Loucy (cell line): ENCODE measurements around the gene CROCC2.

Experiments
- CTCF ChIP-seq: fragments of 200-600 bp; sonication (generic); conservative IDR thresholded peaks from 2 replicates; pipeline ENCODE4 v1.5.1; 2014; ENCODE audit warnings: mild to moderate bottlenecking, antibody characterized with exemption, low read length
- EZH2phosphoT487 ChIP-seq: fragments of 200-600 bp; IDR thresholded peaks from 2 replicates; pipeline ENCODE4 v1.6.1; 2018; ENCODE audit warnings: antibody characterized with exemption, mild to moderate bottlenecking, moderate library complexity, borderline replicate concordance

DNA sequence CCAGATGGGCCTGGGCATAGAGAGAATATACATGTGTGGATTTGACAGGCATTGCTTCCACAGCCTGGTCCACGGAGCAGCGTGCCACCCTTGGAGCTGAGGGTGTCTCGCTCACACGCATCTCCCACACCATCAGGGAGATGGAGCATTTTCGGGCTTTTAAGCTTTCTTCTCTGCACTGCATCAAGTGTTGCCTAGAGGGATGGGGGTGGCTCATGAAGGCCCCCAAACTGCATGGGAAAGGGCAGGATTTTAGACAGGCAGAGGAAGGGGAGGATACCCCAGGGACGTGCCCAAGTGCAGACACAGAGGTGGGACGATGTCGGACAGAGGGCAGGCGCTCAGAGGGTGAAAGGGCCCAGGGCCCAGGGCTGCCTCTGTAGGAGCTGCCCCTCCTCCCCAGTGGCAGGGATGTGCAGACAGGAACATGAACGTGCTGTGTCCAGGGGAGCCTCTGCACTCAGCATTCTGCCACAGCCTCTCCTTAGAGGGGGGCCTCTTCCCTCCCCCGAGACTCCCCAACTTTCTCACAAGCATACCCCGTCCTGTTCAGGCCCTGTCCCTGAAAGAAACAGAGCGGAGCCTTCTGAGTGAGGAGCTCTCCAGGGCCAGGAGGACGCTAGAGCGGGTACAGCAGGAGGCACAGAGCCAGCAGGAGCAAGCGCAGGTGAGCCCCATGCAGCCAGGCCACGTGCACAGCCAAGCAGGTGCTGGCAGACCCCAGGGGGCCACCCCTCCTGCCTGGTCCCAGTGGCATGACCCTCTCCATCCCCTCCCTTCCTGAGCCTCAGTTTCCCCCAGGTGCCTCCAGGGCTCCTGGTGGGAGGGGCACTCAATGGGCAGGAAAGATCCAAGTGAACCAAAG is 49.4 kb downstream of the CROCC2 start:
- TF ChIP-seq CTCF (no peak), EZH2phosphoT487 (no peak)
